GM15510 (cell line): ENCODE data around the gene SMR3A.

Experiments used
- POLR2A ChIP-seq: IDR thresholded peaks from 3 replicates; pipeline ENCODE4 v1.6.1; 2011; ENCODE audit warnings: borderline replicate concordance; ENCODE audit not compliant: insufficient read length; ENCODE audit errors: extremely low read depth

Gene SMR3A

GRCh38 chr4:70360460-70360859 lies at the start of gene SMR3A:
SMR3A (plus strand) TSS chr4:70360760; CDS start chr4:70362116, 1,356 bp downstream.
- no peak for TF ChIP-seq POLR2A

- TF ChIP-seq POLR2A: no peak
Measured at GRCh38 chr4:70313736-70314135, 46.8 kb upstream of the SMR3A start.

GRCh38 chr4:70315928-70316327 lies 44.6 kb upstream of the SMR3A start:
- TF ChIP-seq POLR2A: no peak

GRCh38 chr4:70326052-70326451 lies 34.5 kb upstream of the SMR3A start:
- no peak for TF ChIP-seq POLR2A

- no peak for TF ChIP-seq POLR2A
Measured at GRCh38 chr4:70334681-70335080, 25.9 kb upstream of the SMR3A start, which contains the start of gene CABS1. CABS1 (plus strand) TSS chr4:70334981; CDS start chr4:70335040, 59 bp downstream.

GRCh38 chr4:70336043-70336442 lies 24.5 kb upstream of the SMR3A start:
- TF ChIP-seq POLR2A: no peak

- no peak for TF ChIP-seq POLR2A
Measured at GRCh38 chr4:70337886-70338420, 22.6 kb upstream of the SMR3A start.

GRCh38 chr4:70356185-70356584 lies 4.4 kb upstream of the SMR3A start:
- no peak for TF ChIP-seq POLR2A

- no peak for TF ChIP-seq POLR2A
Measured at GRCh38 chr4:70359115-70359661, 1.4 kb upstream of the SMR3A start.

GRCh38 chr4:70364002-70364401 lies 3.4 kb downstream of the SMR3A start:
- TF ChIP-seq POLR2A: no peak

GRCh38 chr4:70365479-70365878 lies 4.9 kb downstream of the SMR3A start:
- TF ChIP-seq POLR2A: no peak

GRCh38 chr4:70367813-70368212 lies 7.3 kb downstream of the SMR3A start:
- no peak for TF ChIP-seq POLR2A

GRCh38 chr4:70371987-70372386 lies 11.4 kb downstream of the SMR3A start:
- no peak for TF ChIP-seq POLR2A

- no peak for TF ChIP-seq POLR2A
Measured at GRCh38 chr4:70372760-70373159, 12.2 kb downstream of the SMR3A start.

- no peak for TF ChIP-seq POLR2A
Measured at GRCh38 chr4:70380578-70380977, 20.0 kb downstream of the SMR3A start.

GRCh38 chr4:70382691-70383181 lies 22.2 kb downstream of the SMR3A start, which contains the start of gene SMR3B:
SMR3B (plus strand) TSS chr4:70383131; CDS start chr4:70384511, 1,380 bp downstream.
- no peak for TF ChIP-seq POLR2A

- no peak for TF ChIP-seq POLR2A
Measured at GRCh38 chr4:70392057-70392776, 31.7 kb downstream of the SMR3A start.

GRCh38 chr4:70397580-70397979 lies 37.0 kb downstream of the SMR3A start, which contains the start of gene OPRPN:
OPRPN (plus strand) TSS chr4:70397940; CDS start chr4:70399286, 1,346 bp downstream.
- no peak for TF ChIP-seq POLR2A
